A549 treated with Mapracorat at 1 μM for 4 hours (cell line): ENCODE measurements around the gene TPSG1. TPM values are rescaled to one million over a fixed set of nuclear protein-coding genes. Genes with fewer than 3 reads are reported as not detected.

Experiments used
- total RNA-seq: library from RNA; stranded (reverse); fragments of 200-300 nt; extraction: Qiagen RNA extraction; gene quantifications from 5 replicates; pipeline ENCODE4 v1.2.3, GENCODE V29; 2022

TPSG1 gene
- total RNA-seq = not detected in 5 replicates

GRCh38 chr16:1225051-1225451, at the start of gene TPSG1:
TSS of gene TPSG1 (minus strand) at chr16:1225268. CDS start at chr16:1225252, 16 bp downstream.

DNA sequence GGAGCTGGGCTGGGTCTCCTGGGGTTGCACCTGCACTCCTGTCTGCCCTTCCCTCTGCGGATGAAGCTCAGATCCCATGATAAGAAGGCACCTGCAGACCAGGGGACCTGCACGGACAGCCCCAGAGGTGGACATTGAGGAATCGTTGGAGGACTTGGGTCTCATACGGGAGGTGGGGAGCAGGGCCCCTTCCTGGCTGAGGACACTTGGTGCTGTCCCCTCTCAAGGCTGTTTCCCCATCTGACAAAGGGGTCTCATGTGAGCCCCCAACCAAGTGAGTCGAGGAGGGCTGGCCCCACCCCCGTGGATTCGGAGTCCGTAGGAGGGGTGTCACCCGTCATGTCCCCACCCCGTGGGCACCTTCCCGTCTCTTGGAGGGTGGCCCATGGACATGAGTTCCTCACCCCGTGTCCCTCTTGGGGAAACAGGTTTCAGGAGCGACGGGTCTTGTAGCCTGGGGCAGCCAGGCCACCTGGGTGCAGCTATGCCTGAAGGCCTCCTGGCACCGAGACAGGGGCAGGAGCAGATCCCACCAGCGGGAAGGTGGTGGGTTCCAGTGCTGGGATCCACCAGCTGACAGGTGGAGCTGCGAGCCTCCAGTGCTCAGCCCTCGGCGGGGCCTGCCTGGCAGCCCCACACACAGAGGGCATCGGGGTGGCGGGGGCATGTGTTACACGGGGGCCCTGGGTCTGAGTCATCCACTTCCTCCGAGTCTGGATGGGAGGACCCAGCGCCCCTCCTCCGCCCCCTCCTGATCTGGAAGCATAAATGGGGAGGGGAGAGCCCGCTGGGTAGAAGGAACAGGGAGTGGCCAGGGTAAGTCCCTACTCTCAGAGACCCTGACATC, 30.4 kb upstream of the TPSG1 start, which contains the start of gene TPSD1:
Gene TPSD1, plus strand, starts transcription at position 794 of the 847 bp plus-strand sequence. CDS start 212 bp downstream, outside the sequence.

DNA sequence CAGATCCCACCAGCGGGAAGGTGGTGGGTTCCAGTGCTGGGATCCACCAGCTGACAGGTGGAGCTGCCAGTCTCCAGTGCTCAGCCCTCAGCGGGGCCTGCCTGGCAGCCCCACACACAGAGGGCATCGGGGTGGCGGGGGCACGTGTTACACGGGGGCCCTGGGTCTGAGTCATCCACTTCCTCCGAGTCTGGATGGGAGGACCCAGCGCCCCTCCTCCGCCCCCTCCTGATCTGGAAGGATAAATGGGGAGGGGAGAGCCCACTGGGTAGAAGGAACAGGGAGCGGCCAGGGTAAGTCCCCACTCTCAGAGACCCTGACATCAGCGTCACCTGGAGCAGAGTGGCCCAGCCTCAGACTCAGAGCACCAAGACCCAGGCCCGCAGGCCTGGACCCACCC, 15.4 kb upstream of the TPSG1 start, which contains the start of gene TPSAB1:
Gene TPSAB1, plus strand, starts transcription at position 270 of the 400 bp plus-strand sequence. CDS start 234 bp downstream, outside the sequence.

GRCh38 chr16:1230084-1230470, 5.0 kb upstream of the TPSG1 start, which contains the start of gene TPSB2:
TSS of gene TPSB2 (minus strand) at chr16:1230184. CDS start at chr16:1229951, 233 bp downstream.

Other genes with a start within 250 kb of the TPSG1 start
- 1.4 to 2.8 TPM (median 2.6 TPM) in 5 replicates for gene SOX8, start 243.5 kb downstream of the TPSG1 start, total RNA-seq
- gene SSTR5, start 152.5 kb downstream of the TPSG1 start, total RNA-seq = 0.28 to 0.72 TPM (median 0.35 TPM) in 5 replicates
- gene C1QTNF8, start 129.0 kb downstream of the TPSG1 start, total RNA-seq = not detected in 5 replicates
- 9.8 to 17.8 TPM (median 15.9 TPM) in 5 replicates for gene CACNA1H, start 72.2 kb downstream of the TPSG1 start, total RNA-seq
- not detected in 5 replicates for gene TPSB2, start 4.9 kb upstream of the TPSG1 start, total RNA-seq
- 0.15 TPM in 1 of 5 replicates, not detected in the others for gene TPSAB1, start 15.4 kb upstream of the TPSG1 start, total RNA-seq
- gene TPSD1, start 30.8 kb upstream of the TPSG1 start, total RNA-seq = 0.11 TPM in 1 of 5 replicates, not detected in the others
- 154 to 191 TPM (median 162 TPM) in 5 replicates for gene UBE2I, start 84.4 kb upstream of the TPSG1 start, total RNA-seq
- gene BAIAP3, start 108.4 kb upstream of the TPSG1 start, total RNA-seq = 0.49 to 1.4 TPM (median 1.00 TPM) in 5 replicates
- gene TSR3, start 126.6 kb upstream of the TPSG1 start, total RNA-seq = 56.9 to 97.4 TPM (median 93.0 TPM) in 5 replicates
- gene GNPTG, start 126.7 kb upstream of the TPSG1 start, total RNA-seq = 24.6 to 38.0 TPM (median 35.0 TPM) in 5 replicates
- gene UNKL, start 189.4 kb upstream of the TPSG1 start, total RNA-seq = 17.0 to 35.5 TPM (median 32.0 TPM) in 5 replicates
- gene UQCC4, start 195.5 kb upstream of the TPSG1 start, total RNA-seq = 32.7 to 37.9 TPM (median 36.1 TPM) in 5 replicates
- not detected in 5 replicates for gene PERCC1, start 205.8 kb upstream of the TPSG1 start, total RNA-seq
- gene CCDC154, start 219.3 kb upstream of the TPSG1 start, total RNA-seq = 0.20 to 0.81 TPM (median 0.32 TPM) in 5 replicates
- 45.9 to 78.5 TPM (median 73.6 TPM) in 5 replicates for gene CLCN7, start 249.8 kb upstream of the TPSG1 start, total RNA-seq